ENCODE data around the gene SLFN12.
A peak's percentile ranks its signal among the peaks of the same experiment; 100 is the strongest.
"Not testable (repeated sequence)": the region's sequence is repeated elsewhere in the genome, so short reads cannot be mapped to it uniquely, and the experiment has no call there.

The SLFN12 gene

DNA sequence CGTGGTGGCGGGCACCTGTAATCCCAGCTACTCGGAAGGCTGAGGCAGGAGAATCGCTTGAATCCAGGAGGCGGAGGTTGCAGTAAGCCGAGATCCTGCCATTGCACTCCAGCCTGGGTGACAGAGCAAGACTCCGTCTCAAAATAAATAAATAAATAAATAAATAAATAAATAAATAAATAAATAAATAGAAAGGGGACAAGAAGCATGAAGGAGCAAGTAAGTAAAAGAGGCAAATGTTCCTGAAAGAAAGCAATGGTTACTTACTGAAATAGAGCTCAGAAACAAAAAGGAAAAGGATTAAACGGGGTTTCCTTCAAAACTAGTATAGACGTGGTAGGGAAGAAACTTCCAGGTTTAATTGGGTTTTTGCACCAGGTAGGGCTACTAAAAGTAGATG, 11.2 kb downstream of the SLFN12 start:
- POLR2A ChIA-PET; H3K9me3 ChIP-seq (ENCODE audit: control insufficient read depth, insufficient read depth, low read depth, low read length); H3K36me3 ChIP-seq (ENCODE audit: control insufficient read depth in 2 of 2, insufficient read depth in 1 of 2, low read length in 2 of 2); H3K27ac ChIP-seq (ENCODE audit: extremely low read depth, low read depth, low read length); CTCF ChIA-PET; H3K4me1 ChIP-seq (ENCODE audit: control insufficient read depth, insufficient read depth, low read length); H3K4me3 ChIP-seq (ENCODE audit: low read depth, low read length): not testable (repeated sequence)
- TF ChIP-seq ZNF560 (tag by site-specific recombination; IDR thresholded peaks at IDR 0.05; ENCODE audit: borderline replicate concordance) (peak; percentile 84; the same call in 1 of the 2 replicates), ZFP3 (tag by site-specific recombination; IDR thresholded peaks at IDR 0.05; ENCODE audit: low read depth) (peak; percentile 41; the same call in 1 of the 2 replicates), ZNF629 (tag by site-specific recombination; IDR thresholded peaks at IDR 0.05) (peak; percentile 45; the same call in 1 of the 2 replicates), ZNF555 (tag by site-specific recombination; conservative IDR thresholded peaks at IDR 0.05) (peak; percentile 89), ZNF292 (tag by site-specific recombination; IDR thresholded peaks at IDR 0.05; ENCODE audit: borderline replicate concordance, low read depth) (peak; percentile 47; the same call in 1 of the 2 replicates), RBAK (tag by site-specific recombination; IDR thresholded peaks at IDR 0.05) (0 out of 2 replicates have a peak, but pooled peaks have one; percentile 37), ZNF341 (tag by site-specific recombination; IDR thresholded peaks at IDR 0.05; ENCODE audit: low read depth) (0 out of 2 replicates have a peak, but pooled peaks have one; percentile 13), ZBTB8A (tag by site-specific recombination; IDR thresholded peaks at IDR 0.05) (peak; percentile 68), ZBTB21 (tag by site-specific recombination; IDR thresholded peaks at IDR 0.05) (peak; percentile 39; the same call in 1 of the 2 replicates), ZNF426 (tag by site-specific recombination; IDR thresholded peaks at IDR 0.05) (peak; percentile 88), ZNF394 (tag by site-specific recombination; IDR thresholded peaks at IDR 0.05; ENCODE audit: borderline replicate concordance) (peak; percentile 89), ZNF157 (tag by site-specific recombination; IDR thresholded peaks at IDR 0.05) (0 out of 2 replicates have a peak, but pooled peaks have one; percentile 25), ZNF404 (tag by site-specific recombination; IDR thresholded peaks at IDR 0.05) (peak; percentile 73; the same call in 1 of the 2 replicates), ZNF529 (tag by site-specific recombination; IDR thresholded peaks at IDR 0.05; ENCODE audit: insufficient replicate concordance) (peak; percentile 15), ZNF202 (tag by site-specific recombination; IDR thresholded peaks at IDR 0.05; ENCODE audit: borderline replicate concordance) (peak; percentile 81; the same call in 1 of the 2 replicates), ZNF354C (tag by site-specific recombination; IDR thresholded peaks at IDR 0.05; ENCODE audit: borderline replicate concordance, low read depth) (0 out of 2 replicates have a peak, but pooled peaks have one; percentile 34), ZNF140 (tag by site-specific recombination; IDR thresholded peaks at IDR 0.05) (peak; percentile 68; the same call in 1 of the 2 replicates), ZNF558 (tag by site-specific recombination; IDR thresholded peaks at IDR 0.05) (peak; percentile 70; the same call in 1 of the 2 replicates), ZNF223 (tag by site-specific recombination; IDR thresholded peaks at IDR 0.05) (peak; percentile 69; the same call in 1 of the 2 replicates), ZNF510 (tag by site-specific recombination; IDR thresholded peaks at IDR 0.05; ENCODE audit: insufficient replicate concordance) (peak; percentile 56), ZNF433 (tag by site-specific recombination; IDR thresholded peaks at IDR 0.05; ENCODE audit: low read depth) (0 out of 2 replicates have a peak, but pooled peaks have one; percentile 51), ZNF654 (tag by site-specific recombination; IDR thresholded peaks at IDR 0.05; ENCODE audit: low read depth) (peak; percentile 18; the same call in 1 of the 2 replicates), ZNF664 (tag by site-specific recombination; IDR thresholded peaks at IDR 0.05) (peak; percentile 73; the same call in 1 of the 2 replicates), ZNF623 (tag by site-specific recombination; IDR thresholded peaks at IDR 0.05) (peak; percentile 75)
- TF ChIP-seq, protein P1, sequence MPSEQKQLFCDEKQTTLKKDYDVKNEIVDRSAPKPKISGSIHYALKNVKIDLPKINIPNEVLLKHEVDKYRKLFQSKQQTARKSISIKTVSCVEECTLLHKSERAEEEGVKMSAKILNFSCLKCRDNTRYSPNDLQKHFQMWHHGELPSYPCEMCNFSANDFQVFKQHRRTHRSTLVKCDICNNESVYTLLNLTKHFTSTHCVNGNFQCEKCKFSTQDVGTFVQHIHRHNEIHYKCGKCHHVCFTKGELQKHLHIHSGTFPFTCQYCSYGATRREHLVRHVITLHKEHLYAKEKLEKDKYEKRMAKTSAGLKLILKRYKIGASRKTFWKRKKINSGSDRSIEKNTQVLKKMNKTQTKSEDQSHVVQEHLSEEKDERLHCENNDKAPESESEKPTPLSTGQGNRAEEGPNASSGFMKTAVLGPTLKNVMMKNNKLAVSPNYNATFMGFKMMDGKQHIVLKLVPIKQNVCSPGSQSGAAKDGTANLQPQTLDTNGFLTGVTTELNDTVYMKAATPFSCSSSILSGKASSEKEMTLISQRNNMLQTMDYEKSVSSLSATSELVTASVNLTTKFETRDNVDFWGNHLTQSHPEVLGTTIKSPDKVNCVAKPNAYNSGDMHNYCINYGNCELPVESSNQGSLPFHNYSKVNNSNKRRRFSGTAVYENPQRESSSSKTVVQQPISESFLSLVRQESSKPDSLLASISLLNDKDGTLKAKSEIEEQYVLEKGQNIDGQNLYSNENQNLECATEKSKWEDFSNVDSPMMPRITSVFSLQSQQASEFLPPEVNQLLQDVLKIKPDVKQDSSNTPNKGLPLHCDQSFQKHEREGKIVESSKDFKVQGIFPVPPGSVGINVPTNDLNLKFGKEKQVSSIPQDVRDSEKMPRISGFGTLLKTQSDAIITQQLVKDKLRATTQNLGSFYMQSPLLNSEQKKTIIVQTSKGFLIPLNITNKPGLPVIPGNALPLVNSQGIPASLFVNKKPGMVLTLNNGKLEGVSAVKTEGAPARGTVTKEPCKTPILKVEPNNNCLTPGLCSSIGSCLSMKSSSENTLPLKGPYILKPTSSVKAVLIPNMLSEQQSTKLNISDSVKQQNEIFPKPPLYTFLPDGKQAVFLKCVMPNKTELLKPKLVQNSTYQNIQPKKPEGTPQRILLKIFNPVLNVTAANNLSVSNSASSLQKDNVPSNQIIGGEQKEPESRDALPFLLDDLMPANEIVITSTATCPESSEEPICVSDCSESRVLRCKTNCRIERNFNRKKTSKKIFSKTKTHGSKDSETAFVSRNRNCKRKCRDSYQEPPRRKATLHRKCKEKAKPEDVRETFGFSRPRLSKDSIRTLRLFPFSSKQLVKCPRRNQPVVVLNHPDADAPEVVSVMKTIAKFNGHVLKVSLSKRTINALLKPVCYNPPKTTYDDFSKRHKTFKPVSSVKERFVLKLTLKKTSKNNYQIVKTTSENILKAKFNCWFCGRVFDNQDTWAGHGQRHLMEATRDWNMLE (tag by site-specific recombination; conservative IDR thresholded peaks at IDR 0.05; ENCODE audit: low read depth): peak; percentile 93
- TF ChIP-seq, protein P2, sequence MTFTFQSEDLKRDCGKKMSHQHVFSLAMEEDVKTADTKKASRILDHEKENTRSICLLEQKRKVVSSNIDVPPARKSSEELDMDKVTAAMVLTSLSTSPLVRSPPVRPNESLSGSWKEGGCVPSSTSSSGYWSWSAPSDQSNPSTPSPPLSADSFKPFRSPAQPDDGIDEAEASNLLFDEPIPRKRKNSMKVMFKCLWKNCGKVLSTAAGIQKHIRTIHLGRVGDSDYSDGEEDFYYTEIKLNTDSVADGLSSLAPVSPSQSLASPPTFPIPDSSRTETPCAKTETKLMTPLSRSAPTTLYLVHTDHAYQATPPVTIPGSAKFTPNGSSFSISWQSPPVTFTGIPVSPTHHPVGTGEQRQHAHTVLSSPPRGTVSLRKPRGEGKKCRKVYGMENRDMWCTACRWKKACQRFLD (tag by site-specific recombination; IDR thresholded peaks at IDR 0.05): 0 out of 2 replicates have a peak, but pooled peaks have one; percentile 48
- TF ChIP-seq, protein P3, sequence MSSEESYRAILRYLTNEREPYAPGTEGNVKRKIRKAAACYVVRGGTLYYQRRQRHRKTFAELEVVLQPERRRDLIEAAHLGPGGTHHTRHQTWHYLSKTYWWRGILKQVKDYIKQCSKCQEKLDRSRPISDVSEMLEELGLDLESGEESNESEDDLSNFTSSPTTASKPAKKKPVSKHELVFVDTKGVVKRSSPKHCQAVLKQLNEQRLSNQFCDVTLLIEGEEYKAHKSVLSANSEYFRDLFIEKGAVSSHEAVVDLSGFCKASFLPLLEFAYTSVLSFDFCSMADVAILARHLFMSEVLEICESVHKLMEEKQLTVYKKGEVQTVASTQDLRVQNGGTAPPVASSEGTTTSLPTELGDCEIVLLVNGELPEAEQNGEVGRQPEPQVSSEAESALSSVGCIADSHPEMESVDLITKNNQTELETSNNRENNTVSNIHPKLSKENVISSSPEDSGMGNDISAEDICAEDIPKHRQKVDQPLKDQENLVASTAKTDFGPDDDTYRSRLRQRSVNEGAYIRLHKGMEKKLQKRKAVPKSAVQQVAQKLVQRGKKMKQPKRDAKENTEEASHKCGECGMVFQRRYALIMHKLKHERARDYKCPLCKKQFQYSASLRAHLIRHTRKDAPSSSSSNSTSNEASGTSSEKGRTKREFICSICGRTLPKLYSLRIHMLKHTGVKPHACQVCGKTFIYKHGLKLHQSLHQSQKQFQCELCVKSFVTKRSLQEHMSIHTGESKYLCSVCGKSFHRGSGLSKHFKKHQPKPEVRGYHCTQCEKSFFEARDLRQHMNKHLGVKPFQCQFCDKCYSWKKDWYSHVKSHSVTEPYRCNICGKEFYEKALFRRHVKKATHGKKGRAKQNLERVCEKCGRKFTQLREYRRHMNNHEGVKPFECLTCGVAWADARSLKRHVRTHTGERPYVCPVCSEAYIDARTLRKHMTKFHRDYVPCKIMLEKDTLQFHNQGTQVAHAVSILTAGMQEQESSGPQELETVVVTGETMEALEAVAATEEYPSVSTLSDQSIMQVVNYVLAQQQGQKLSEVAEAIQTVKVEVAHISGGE (tag by site-specific recombination; conservative IDR thresholded peaks at IDR 0.05; ENCODE audit: low read depth): peak; percentile 83
